ENCODE measurements around the gene TBC1D16.

Gene TBC1D16

GRCh38 chr17:80027043-80027435 is 8.6 kb downstream of the TBC1D16 start:
- no peak for TF ChIP-seq CTCF (IDR thresholded peaks at IDR 0.05; ENCODE audit: control extremely low read depth, extremely low read depth, low read depth, missing control alignments)
- ChIA-PET POLR2A (no interaction called here), CTCF (interaction anchor here (1.0 to 1.2 kb wide), 2 partner anchors 19 to 22 kb away, joined by 3 to 4 read pairs; no protein-coding TSS in a partner anchor)
- DNase-seq (ENCODE audit: extremely low spot score): no peak

- ChIA-PET POLR2A (no interaction called here), CTCF (interaction anchor here (1.2 kb wide), 1 partner anchor 18 kb away, joined by 4 read pairs; no protein-coding TSS in a partner anchor)
- no peak for DNase-seq (ENCODE audit: extremely low spot score)
- no peak for TF ChIP-seq CTCF (IDR thresholded peaks at IDR 0.05; ENCODE audit: control extremely low read depth, extremely low read depth, low read depth, missing control alignments)
Measured at GRCh38 chr17:80026359-80027042, 9.2 kb downstream of the TBC1D16 start.

DNA sequence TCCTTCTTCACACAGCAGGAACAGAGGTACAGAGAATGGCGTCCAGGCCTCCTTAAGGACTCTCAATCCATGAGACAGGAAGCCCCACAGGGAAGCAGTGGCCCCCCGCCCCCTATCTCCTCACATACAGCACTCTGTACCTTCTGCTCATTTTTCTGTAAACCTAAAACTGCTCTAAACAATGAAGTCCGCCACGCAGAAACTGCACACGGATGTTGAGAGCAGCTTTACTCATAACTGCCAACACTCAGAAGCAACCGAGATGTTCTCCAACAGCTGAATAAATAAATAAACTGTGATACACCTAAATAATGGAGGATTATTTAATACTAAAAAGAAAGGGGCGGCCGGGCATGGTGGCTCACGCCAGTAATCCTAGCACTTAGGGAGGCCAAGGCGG is 9.9 kb downstream of the TBC1D16 start:
- POLR2A ChIA-PET: no interaction called here
- CTCF ChIA-PET: no interaction called here
- no peak for TF ChIP-seq CTCF (IDR thresholded peaks at IDR 0.05; ENCODE audit: control extremely low read depth, extremely low read depth, low read depth, missing control alignments)
- DNase-seq (ENCODE audit: extremely low spot score): no peak

GRCh38 chr17:80025140-80025539 is 10.5 kb downstream of the TBC1D16 start:
- ChIA-PET CTCF (no interaction called here), POLR2A (no interaction called here)
- TF ChIP-seq CTCF (IDR thresholded peaks at IDR 0.05; ENCODE audit: control extremely low read depth, extremely low read depth, low read depth, missing control alignments): no peak
- DNase-seq (ENCODE audit: extremely low spot score): no peak

- ChIA-PET POLR2A (no interaction called here), CTCF (no interaction called here)
- no peak for DNase-seq (ENCODE audit: extremely low spot score)
- no peak for TF ChIP-seq CTCF (IDR thresholded peaks at IDR 0.05; ENCODE audit: control extremely low read depth, extremely low read depth, low read depth, missing control alignments)
Measured at GRCh38 chr17:80024206-80024972, 11.3 kb downstream of the TBC1D16 start.

DNA sequence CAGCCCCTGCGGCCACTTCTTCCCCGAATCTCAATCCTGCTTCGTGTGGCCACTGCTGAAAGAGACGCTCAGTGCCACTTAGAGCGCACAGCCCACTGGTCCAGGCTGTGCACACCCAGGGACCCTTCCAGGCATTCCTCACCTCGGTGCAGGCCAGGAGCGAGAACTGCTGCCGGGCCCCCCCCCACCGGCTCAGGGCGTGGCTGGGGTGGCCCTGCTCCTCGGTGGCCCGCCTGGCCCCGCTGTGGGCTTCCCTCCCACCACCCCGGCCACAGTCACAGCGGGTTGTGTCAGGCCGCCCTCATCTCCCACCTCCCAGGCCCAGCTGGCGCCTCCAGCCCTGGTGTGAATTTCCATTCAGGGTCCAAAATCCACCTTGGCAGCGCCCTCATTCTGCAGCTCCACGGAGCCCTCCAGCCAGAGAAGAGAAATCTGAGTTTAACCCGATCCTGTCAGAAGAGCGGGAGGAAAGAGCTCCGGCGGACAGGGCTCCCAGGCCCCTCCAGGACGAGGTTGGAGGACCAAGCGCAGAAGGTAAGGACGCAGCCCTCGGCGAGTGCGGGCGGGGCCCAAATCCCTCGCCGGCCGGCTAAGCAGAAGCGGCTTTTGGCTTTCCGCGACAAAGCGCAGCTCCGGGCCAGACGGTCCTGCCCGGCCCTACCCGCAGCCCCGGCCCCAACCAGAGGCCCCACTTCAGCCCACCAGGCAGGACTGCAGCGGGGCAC is 12.0 kb downstream of the TBC1D16 start:
- no peak for TF ChIP-seq CTCF (IDR thresholded peaks at IDR 0.05; ENCODE audit: control extremely low read depth, extremely low read depth, low read depth, missing control alignments)
- DNase-seq (ENCODE audit: extremely low spot score): no peak
- POLR2A ChIA-PET: no interaction called here
- CTCF ChIA-PET: interaction anchor here (3.4 kb wide), 1 partner anchor 16 kb away, joined by 18 read pairs; no protein-coding TSS in a partner anchor
